SK-N-SH (cell line): ENCODE results near the gene TMEM255B. TPM values are rescaled to one million over a fixed set of nuclear protein-coding genes. Genes with fewer than 3 reads are reported as not detected.

Experiments used
- CTCF ChIA-PET: fragments of 300-600, 350-600 bp; formaldehyde crosslinking; extraction: SDS; loops from one replicate; lab custom pipeline; 2021; lab: Yijun Ruan, JAX
- POLR2A ChIA-PET: fragments of 350-600 bp; sonication (Branson Sonifier 250); formaldehyde crosslinking; extraction: SDS; loops from one replicate; lab custom pipeline; 2020; ENCODE audit warnings: antibody characterized with exemption, inconsistent platforms; lab: Yijun Ruan, JAX
- DNase-seq: peaks from one replicate; pipeline ENCODE4 v3.0.0; 2012
- H2AFZ ChIP-seq: fragments of 200-600 bp; sonication (generic); 2 replicates; pipeline ENCODE4 v1.8.1; 2016; ENCODE audit warnings: antibody characterized with exemption, mild to moderate bottlenecking, low read depth
- H3F3A ChIP-seq: fragments of 200-600 bp; sonication (generic); replicated peaks from 2 replicates; pipeline ENCODE3; 2016; ENCODE audit warnings: antibody characterized with exemption, mild to moderate bottlenecking; ENCODE audit not compliant: insufficient read depth
- H3K27ac ChIP-seq, 2 experiments: fragments of 200-500 bp in 1 of 2; fragments of 200-600 bp in 1 of 2; sonication (Bioruptor generic) in 1 of 2; sonication (generic), shearing (Covaris generic) in 1 of 2; 2 replicates each; pipeline versions ENCODE4 v1.5.1 to v1.6.1; 2014 to 2016; ENCODE audit warnings: low read depth in 2 of 2, inconsistent platforms in 1 of 2, low read length in 1 of 2, mild to moderate bottlenecking in 1 of 2, mixed read lengths in 1 of 2
- H3K27me3 ChIP-seq: fragments of 200-600 bp; sonication (generic), shearing (Covaris generic); 2 replicates; pipeline ENCODE4 v1.6.1; 2016; ENCODE audit warnings: mixed run types; ENCODE audit not compliant: insufficient read depth
- H3K36me3 ChIP-seq, 2 experiments: fragments of 200-500 bp in 1 of 2; fragments of 200-600 bp in 1 of 2; sonication (Bioruptor generic) in 1 of 2; sonication (generic) in 1 of 2; replicated peaks in 1 of 2; 2 replicates each; pipeline versions ENCODE3 to v1.5.1; 2014 to 2016; ENCODE audit warnings: low read length in 1 of 2, mild to moderate bottlenecking in 1 of 2; ENCODE audit not compliant: insufficient read depth in 2 of 2, control insufficient read depth in 1 of 2
- H3K4me1 ChIP-seq, 2 experiments: fragments of 200-500 bp in 1 of 2; fragments of 200-600 bp in 1 of 2; sonication (Bioruptor generic) in 1 of 2; sonication (generic), shearing (Covaris generic) in 1 of 2; 2 replicates each; pipeline versions ENCODE4 v1.5.1 to v1.6.1; 2014 to 2016; ENCODE audit warnings: low read depth in 1 of 2, low read length in 1 of 2, mixed run types in 1 of 2; ENCODE audit not compliant: insufficient read depth in 2 of 2, control insufficient read depth in 1 of 2
- H3K4me2 ChIP-seq: fragments of 200-600 bp; sonication (generic), shearing (Covaris generic); 2 replicates; pipeline ENCODE4 v1.6.1; 2017; ENCODE audit warnings: mixed run types
- H3K4me3 ChIP-seq, 2 experiments: fragments of 200-500 bp in 1 of 2; fragments of 200-600 bp in 1 of 2; sonication (Bioruptor generic) in 1 of 2; sonication (generic), shearing (Covaris generic) in 1 of 2; 2 replicates each; pipeline versions ENCODE4 v1.5.1 to v1.8.1; 2014 to 2016; ENCODE audit warnings: low read depth in 2 of 2, inconsistent platforms in 1 of 2, low read length in 1 of 2, mild to moderate bottlenecking in 1 of 2, mixed read lengths in 1 of 2, moderate library complexity in 1 of 2
- H3K79me2 ChIP-seq: fragments of 200-600 bp; sonication (generic); 2 replicates; pipeline ENCODE4 v1.8.1; 2017; ENCODE audit warnings: mild to moderate bottlenecking; ENCODE audit not compliant: insufficient read depth
- H3K9ac ChIP-seq: fragments of 200-600 bp; sonication (generic); 2 replicates; pipeline ENCODE4 v1.6.1; 2017; ENCODE audit warnings: mixed run types
- H3K9me2 ChIP-seq: fragments of 200-600 bp; sonication (generic); 2 replicates; pipeline ENCODE4 v1.6.1; 2017; ENCODE audit warnings: mixed run types
- H3K9me3 ChIP-seq: fragments of 200-600 bp; sonication (generic); 2 replicates; pipeline ENCODE4 v1.6.1; 2017; ENCODE audit warnings: mixed run types, mild to moderate bottlenecking, moderate library complexity
- H4K20me1 ChIP-seq: fragments of 200-600 bp; sonication (generic); 2 replicates; pipeline ENCODE4 v1.6.1; 2017; ENCODE audit warnings: mild to moderate bottlenecking, mixed run types; ENCODE audit not compliant: insufficient read depth
- CHD2 ChIP-seq: fragments of 150-350 bp; IDR thresholded peaks from 2 replicates; pipeline ENCODE4 v1.6.1; 2018; ENCODE audit warnings: low read length; ENCODE audit not compliant: partially characterized antibody
- CTCF ChIP-seq: fragments of 200-600 bp; sonication (generic); IDR thresholded peaks from 2 replicates; pipeline ENCODE4 v1.6.1; 2017; ENCODE audit warnings: antibody characterized with exemption, mild to moderate bottlenecking, moderate library complexity
- ELF1 ChIP-seq: IDR thresholded peaks from 2 replicates; pipeline ENCODE4 v1.4.0; 2012
- FOXJ3 ChIP-seq: sonication (generic); formaldehyde crosslinking; IDR thresholded peaks from 2 replicates; pipeline ENCODE4 v1.5.1; 2020; ENCODE audit warnings: mild to moderate bottlenecking, missing genetic modification reagents
- GABPA ChIP-seq: IDR thresholded peaks from 2 replicates; pipeline ENCODE4 v1.4.0; 2012; ENCODE audit warnings: low read depth, mild to moderate bottlenecking
- GATA2 ChIP-seq: sonication (generic); formaldehyde crosslinking; IDR thresholded peaks from 2 replicates; pipeline ENCODE4 v1.5.0; 2020; ENCODE audit warnings: mild to moderate bottlenecking, missing genetic modification reagents
- IRF3 ChIP-seq: fragments of 150-350 bp; IDR thresholded peaks from 2 replicates; pipeline ENCODE4 v1.6.1; 2016; ENCODE audit warnings: mild to moderate bottlenecking, low read depth, low read length
- MAX ChIP-seq: IDR thresholded peaks from 2 replicates; pipeline ENCODE4 v1.4.0; 2012; ENCODE audit warnings: low read depth
- MEF2A ChIP-seq: IDR thresholded peaks from 2 replicates; pipeline ENCODE4 v1.4.0; 2012; ENCODE audit warnings: low read depth, borderline replicate concordance
- PBX3 ChIP-seq: IDR thresholded peaks from 2 replicates; pipeline ENCODE4; 2012
- RCOR1 ChIP-seq: fragments of 150-350 bp; IDR thresholded peaks from 2 replicates; pipeline ENCODE4 v1.6.1; 2017; ENCODE audit warnings: antibody characterized with exemption, low read length
- RXRA ChIP-seq: IDR thresholded peaks from 2 replicates; pipeline ENCODE4 v1.4.0; 2012; ENCODE audit warnings: low read depth, mild to moderate bottlenecking, borderline replicate concordance
- TCF12 ChIP-seq: IDR thresholded peaks from 2 replicates; pipeline ENCODE4 v1.4.0; 2012
- USF1 ChIP-seq: IDR thresholded peaks from 2 replicates; pipeline ENCODE4 v1.4.0; 2012; ENCODE audit warnings: low read depth, borderline replicate concordance
- USF2 ChIP-seq: fragments of 150-350 bp; IDR thresholded peaks from 2 replicates; pipeline ENCODE4 v1.6.1; 2017; ENCODE audit warnings: antibody characterized with exemption, low read length, low read depth, borderline replicate concordance
- YY1 ChIP-seq: IDR thresholded peaks from 2 replicates; pipeline ENCODE4 v1.4.0; 2012; ENCODE audit warnings: low read depth, mild to moderate bottlenecking
- WGBS: methylation state at CpG from one replicate; pipeline ENCODE4 v1.1.6; 2017; ENCODE audit warnings: low lambda C conversion rate; 5-methylcytosine and 5-hydroxymethylcytosine counted together
- polyA plus RNA-seq, 3 experiments: library from polyadenylated mRNA; depleted of rRNA; stranded (reverse); fragments of >200 nt; gene quantifications; 2 replicates each; pipeline ENCODE4 v1.2.3, GENCODE V29; 2012

TMEM255B gene
- polyA plus RNA-seq, 1 of the 3 experiments (the other 2 are of a cell fraction), result 14.8 TPM

DNA sequence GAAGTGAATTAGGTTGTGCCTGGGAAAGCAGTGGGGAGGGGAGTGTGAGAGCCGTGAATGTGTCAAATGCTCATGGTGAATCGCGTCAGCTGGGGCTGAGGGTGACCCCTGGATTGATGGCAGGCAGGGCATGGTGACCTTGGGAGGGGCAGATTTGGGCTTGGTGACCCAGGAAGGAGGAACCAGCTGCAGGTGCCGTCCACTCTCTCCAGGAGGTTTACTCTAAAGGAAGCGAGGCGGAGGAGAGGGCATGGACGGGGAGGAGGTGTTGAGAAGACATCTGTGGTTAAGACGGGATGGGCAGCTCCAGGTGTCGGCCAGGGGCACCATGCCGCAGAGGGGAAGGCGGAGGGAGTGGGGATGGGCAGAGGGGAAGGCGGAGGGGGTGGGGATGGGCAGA is 28.7 kb downstream of the TMEM255B start:
- CTCF ChIA-PET, result no interaction called here
- no peaks in the 10 kb centered on the region for H3K79me2 ChIP-seq
- no peaks in the 10 kb centered on the region for H3K9me2 ChIP-seq
- H3K36me3 ChIP-seq, result no peaks in the 10 kb centered on the region
- H3F3A ChIP-seq, result peaks cover 7% of the 10 kb centered on the region
- POLR2A ChIA-PET, result no interaction called here
- no peak overlapping the region for H3K4me3 ChIP-seq
- DNase-seq, result no peak
- no peaks in the 10 kb centered on the region for H3K27me3 ChIP-seq
- H3K4me1 ChIP-seq, result no peaks in the 10 kb centered on the region; a peak in 1 of 4 replicates
- no peak overlapping the region for H3K4me2 ChIP-seq
- H3K9ac ChIP-seq, result no peak overlapping the region
- H2AFZ ChIP-seq, result no peak overlapping the region
- no peaks in the 10 kb centered on the region for H4K20me1 ChIP-seq
- no peak for TF ChIP-seq PBX3
- TF ChIP-seq FOXJ3 (CRISPR knock-in tag), result no peak
- TF ChIP-seq MEF2A, result no peak
- TF ChIP-seq RCOR1, result no peak
- no peak for TF ChIP-seq CTCF
- no peak for TF ChIP-seq USF1
- no peak for TF ChIP-seq ELF1
- TF ChIP-seq IRF3, result no peak
- TF ChIP-seq CHD2, result no peak
- no peak for TF ChIP-seq MAX
- TF ChIP-seq USF2, result no peak
- no peak for TF ChIP-seq GABPA
- no peak for TF ChIP-seq TCF12
- TF ChIP-seq GATA2 (CRISPR knock-in tag), result no peak
- no peak for TF ChIP-seq YY1
- TF ChIP-seq RXRA, result no peak
- no peaks in the 10 kb centered on the region for H3K9me3 ChIP-seq
- no peak overlapping the region for H3K27ac ChIP-seq
- WGBS, result 86% methylated on average over 12 of the region's 12 CpGs
